ENCODE measurements around the gene PFKP.

The PFKP gene

DNA sequence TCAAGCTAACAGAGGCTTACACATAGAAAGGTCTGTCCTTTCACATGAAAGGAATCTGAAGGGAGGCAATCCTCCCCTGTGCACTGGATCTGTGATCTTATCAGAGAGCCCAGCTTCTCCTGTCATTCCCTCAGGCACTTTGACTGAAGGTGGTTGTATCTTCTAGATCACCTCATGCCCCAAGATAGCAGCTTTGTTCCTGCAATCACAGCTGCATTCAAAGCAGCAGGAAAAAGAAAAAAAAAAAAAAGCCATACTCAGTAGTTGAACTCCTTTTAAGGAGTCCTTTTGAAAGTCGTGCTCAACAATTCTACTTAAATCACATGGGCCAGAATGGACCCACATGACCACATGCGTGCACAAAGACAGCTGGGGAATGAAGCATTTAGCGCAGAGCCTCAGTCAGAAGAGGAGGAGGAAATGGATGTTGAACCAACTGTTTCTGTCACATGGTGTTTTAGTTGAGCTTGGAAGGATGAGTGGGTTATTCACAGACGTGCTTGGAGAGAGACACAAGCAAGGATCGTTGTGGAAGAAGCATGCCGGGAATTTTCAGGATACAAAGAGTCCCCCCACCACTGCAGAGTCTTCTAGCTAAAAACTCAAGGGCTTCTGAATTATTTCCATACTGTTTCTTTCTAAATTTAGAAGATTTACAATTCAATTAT is 13.0 kb upstream of the PFKP start:
- DNase-seq, result no peak
- 0 out of 2 replicates have a peak, but pooled peaks cover 4% of the 10 kb centered on the region for H3K4me1 ChIP-seq (ENCODE audit: insufficient read depth, low read length)
- H3K27ac ChIP-seq (ENCODE audit: low read length), result no peak overlapping the region
- H3K4me2 ChIP-seq (ENCODE audit: insufficient read depth, low read length), result no peak overlapping the region
- H3K27me3 ChIP-seq (ENCODE audit: insufficient read depth, low read length, poor library complexity), result peaks cover 6% of the 10 kb centered on the region
- no peak overlapping the region for H3K4me3 ChIP-seq (ENCODE audit: low read depth in 1 of 2, low read length in 2 of 2)
- no peak for TF ChIP-seq EZH2 (IDR thresholded peaks at IDR 0.05; ENCODE audit: borderline replicate concordance, low read depth, low read length, severe bottlenecking)
- TF ChIP-seq, protein P1, sequence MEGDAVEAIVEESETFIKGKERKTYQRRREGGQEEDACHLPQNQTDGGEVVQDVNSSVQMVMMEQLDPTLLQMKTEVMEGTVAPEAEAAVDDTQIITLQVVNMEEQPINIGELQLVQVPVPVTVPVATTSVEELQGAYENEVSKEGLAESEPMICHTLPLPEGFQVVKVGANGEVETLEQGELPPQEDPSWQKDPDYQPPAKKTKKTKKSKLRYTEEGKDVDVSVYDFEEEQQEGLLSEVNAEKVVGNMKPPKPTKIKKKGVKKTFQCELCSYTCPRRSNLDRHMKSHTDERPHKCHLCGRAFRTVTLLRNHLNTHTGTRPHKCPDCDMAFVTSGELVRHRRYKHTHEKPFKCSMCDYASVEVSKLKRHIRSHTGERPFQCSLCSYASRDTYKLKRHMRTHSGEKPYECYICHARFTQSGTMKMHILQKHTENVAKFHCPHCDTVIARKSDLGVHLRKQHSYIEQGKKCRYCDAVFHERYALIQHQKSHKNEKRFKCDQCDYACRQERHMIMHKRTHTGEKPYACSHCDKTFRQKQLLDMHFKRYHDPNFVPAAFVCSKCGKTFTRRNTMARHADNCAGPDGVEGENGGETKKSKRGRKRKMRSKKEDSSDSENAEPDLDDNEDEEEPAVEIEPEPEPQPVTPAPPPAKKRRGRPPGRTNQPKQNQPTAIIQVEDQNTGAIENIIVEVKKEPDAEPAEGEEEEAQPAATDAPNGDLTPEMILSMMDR (IDR thresholded peaks at IDR 0.05; ENCODE audit: borderline replicate concordance, extremely low read depth, low read length, poor library complexity, severe bottlenecking), result no peak
- H3K9ac ChIP-seq (ENCODE audit: low read depth, low read length), result no peak overlapping the region
- no peaks in the 10 kb centered on the region for H3K79me2 ChIP-seq (ENCODE audit: insufficient read depth, low read length)
- H3K9me3 ChIP-seq (ENCODE audit: insufficient read depth, low read length, severe bottlenecking), result no peaks in the 10 kb centered on the region
- ATAC-seq (ENCODE audit: insufficient read depth, low read depth), result no peak
- no peaks in the 10 kb centered on the region for H3K36me3 ChIP-seq (ENCODE audit: insufficient read depth, low read length)
- no peak overlapping the region for H2AFZ ChIP-seq (ENCODE audit: low read depth, low read length)
- no peaks in the 10 kb centered on the region for H4K20me1 ChIP-seq (ENCODE audit: insufficient read depth, low read length)

DNA sequence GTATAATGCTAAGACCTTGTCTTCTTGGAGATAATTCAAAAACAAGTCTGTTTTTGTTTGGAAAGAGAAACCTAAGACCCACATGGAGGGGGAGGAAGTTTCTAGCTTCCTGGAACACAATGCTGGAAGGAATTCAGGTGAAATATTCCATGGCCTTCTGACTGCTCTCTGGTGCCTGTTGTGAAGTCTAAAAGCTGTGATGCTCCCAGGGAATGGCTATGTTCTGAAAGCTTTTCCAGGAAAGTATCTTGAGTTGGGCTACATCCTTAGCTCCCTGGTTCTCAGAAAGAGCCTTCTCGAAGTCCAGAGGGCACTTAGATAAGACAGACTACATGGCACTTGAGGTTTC is 12.5 kb upstream of the PFKP start:
- DNase-seq (no peak), ATAC-seq (ENCODE audit: insufficient read depth, low read depth) (no peak)
- Histone ChIP-seq H3K79me2 (ENCODE audit: insufficient read depth, low read length) (no peaks in the 10 kb centered on the region), H3K4me2 (ENCODE audit: insufficient read depth, low read length) (no peak overlapping the region), H3K36me3 (ENCODE audit: insufficient read depth, low read length) (no peaks in the 10 kb centered on the region), H3K4me1 (ENCODE audit: insufficient read depth, low read length) (0 out of 2 replicates have a peak, but pooled peaks cover 4% of the 10 kb centered on the region), H3K4me3 (ENCODE audit: low read depth in 1 of 2, low read length in 2 of 2) (no peak overlapping the region), H3K9me3 (ENCODE audit: insufficient read depth, low read length, severe bottlenecking) (no peaks in the 10 kb centered on the region), H3K27me3 (ENCODE audit: insufficient read depth, low read length, poor library complexity) (peaks cover 8% of the 10 kb centered on the region), H4K20me1 (ENCODE audit: insufficient read depth, low read length) (no peaks in the 10 kb centered on the region), H3K27ac (ENCODE audit: low read length) (no peak overlapping the region), H3K9ac (ENCODE audit: low read depth, low read length) (no peak overlapping the region), H2AFZ (ENCODE audit: low read depth, low read length) (no peak overlapping the region)
- TF ChIP-seq, protein P1 (IDR thresholded peaks at IDR 0.05; ENCODE audit: borderline replicate concordance, extremely low read depth, low read length, poor library complexity, severe bottlenecking), result no peak
- no peak for TF ChIP-seq EZH2 (IDR thresholded peaks at IDR 0.05; ENCODE audit: borderline replicate concordance, low read depth, low read length, severe bottlenecking)

DNA sequence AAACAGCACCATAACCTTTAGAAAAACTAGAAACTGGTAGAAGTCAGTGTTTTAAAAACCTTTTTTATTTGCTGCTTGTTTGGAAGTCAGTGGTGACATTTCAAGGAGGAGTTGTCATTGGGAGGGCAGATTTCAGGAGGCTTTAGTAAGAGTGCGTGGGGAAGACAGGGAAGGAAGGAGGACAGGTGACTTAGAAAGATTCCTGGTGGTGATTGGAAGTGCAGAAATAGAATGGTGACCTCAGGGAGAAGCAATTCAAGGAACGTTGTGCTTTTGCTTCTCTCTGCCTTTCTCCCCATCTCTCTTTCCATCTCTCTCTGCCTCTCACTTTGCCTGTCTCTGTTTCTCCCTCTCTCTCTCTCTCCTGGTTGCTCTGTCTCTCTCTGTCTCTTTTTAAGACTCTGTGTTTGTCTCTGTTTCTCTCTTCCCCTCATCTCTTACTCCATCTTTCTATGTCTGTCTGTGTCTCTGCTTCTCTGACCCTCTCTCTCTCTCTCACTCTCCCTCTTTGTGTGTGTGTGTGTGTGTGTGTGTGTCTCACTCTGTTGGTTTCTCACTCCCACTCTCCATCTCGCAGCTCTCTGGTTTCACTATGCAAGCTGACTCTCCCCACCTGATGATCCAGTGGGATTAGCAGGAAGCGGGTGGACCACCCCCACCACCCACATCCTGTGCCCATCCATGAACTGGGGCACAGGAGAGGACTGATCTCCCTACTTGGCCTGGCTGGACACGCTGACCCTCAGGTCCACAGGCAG is 10.9 kb upstream of the PFKP start:
- Histone ChIP-seq H3K79me2 (ENCODE audit: insufficient read depth, low read length) (no peaks in the 10 kb centered on the region), H3K36me3 (ENCODE audit: insufficient read depth, low read length) (no peaks in the 10 kb centered on the region), H3K27ac (ENCODE audit: low read length) (no peak overlapping the region), H3K27me3 (ENCODE audit: insufficient read depth, low read length, poor library complexity) (peaks cover 12% of the 10 kb centered on the region), H2AFZ (ENCODE audit: low read depth, low read length) (no peak overlapping the region), H3K9ac (ENCODE audit: low read depth, low read length) (no peak overlapping the region), H3K9me3 (ENCODE audit: insufficient read depth, low read length, severe bottlenecking) (no peaks in the 10 kb centered on the region), H3K4me3 (ENCODE audit: low read depth in 1 of 2, low read length in 2 of 2) (no peak overlapping the region), H3K4me1 (ENCODE audit: insufficient read depth, low read length) (0 out of 2 replicates have a peak, but pooled peaks cover 4% of the 10 kb centered on the region), H4K20me1 (ENCODE audit: insufficient read depth, low read length) (no peaks in the 10 kb centered on the region), H3K4me2 (ENCODE audit: insufficient read depth, low read length) (no peak overlapping the region)
- no peak for DNase-seq
- peak; percentile 31; the same call in 1 of the 3 replicates for ATAC-seq (ENCODE audit: insufficient read depth, low read depth)
- TF ChIP-seq, protein P1 (IDR thresholded peaks at IDR 0.05; ENCODE audit: borderline replicate concordance, extremely low read depth, low read length, poor library complexity, severe bottlenecking), result no peak
- TF ChIP-seq EZH2 (IDR thresholded peaks at IDR 0.05; ENCODE audit: borderline replicate concordance, low read depth, low read length, severe bottlenecking), result no peak
